Mucosa of descending colon (tissue), 3 donors: ENCODE measurements around the gene TOM1L1. TPM values are rescaled to one million over a fixed set of nuclear protein-coding genes. Genes with fewer than 3 reads are reported as not detected.

Experiments
- ATAC-seq: fragments of 200-7000 bp; cut with Tn5 transposase; one replicate; pipeline ENCODE4 v1.9.1; 2020; ENCODE audit warnings: mild to moderate bottlenecking, moderate library complexity
- DNase-seq, 3 donors: peaks; one replicate each; pipeline ENCODE4 v3.0.0-alpha.2; 2020
- H3K36me3 ChIP-seq: fragments of 200-600 bp; one replicate; pipeline ENCODE4 v1.8.0; 2021; ENCODE audit warnings: low read depth, mild to moderate bottlenecking
- H3K4me1 ChIP-seq: fragments of 200-600 bp; one replicate; pipeline ENCODE4 v1.8.0; 2021; ENCODE audit warnings: low read depth, mild to moderate bottlenecking
- H3K4me3 ChIP-seq: fragments of 200-600 bp; one replicate; pipeline ENCODE4 v1.8.0; 2021; ENCODE audit warnings: mild to moderate bottlenecking
- H3K9me3 ChIP-seq: fragments of 200-600 bp; one replicate; pipeline ENCODE4 v1.8.0; 2021; ENCODE audit warnings: mild to moderate bottlenecking
- CTCF ChIP-seq: fragments of 200-600 bp; IDR thresholded peaks from one replicate; pipeline ENCODE4 v1.8.0; 2022; ENCODE audit warnings: antibody characterized with exemption, mild to moderate bottlenecking
- intact Hi-C, 2 donors: fragments of 100-400 bp; cut with DNase I in 1 of 2; cut with micrococcal nuclease in 1 of 2; formaldehyde crosslinking; loops; one replicate each; pipeline versions ENCODE4 v1.11.0 to v1.11.1; 2022; cut with DNase I, micrococcal nuclease
- long read RNA-seq, 2 donors: library from polyadenylated mRNA; unstranded; transcript quantifications; one replicate each; pipeline ENCODE4 v2.0.0, GENCODE V29; 2019 to 2021
- total RNA-seq, 3 donors: library from RNA; stranded (reverse); fragmentation: NEBNext Ultra II Directional in 2 of 3; extraction: Animal tissue kit (Norgen Biotek cat#: 25700) in 2 of 3; gene quantifications; one replicate each; pipeline versions ENCODE4 v1.2.1 to v1.2.4, GENCODE V29; 2021 to 2023
- donor health status: DM: no; HTN: no; CAD: no; lungs with moderate emphysema.
- donor health status: DM: no; HTN: no; CAD: no.
- donor health status: DM: no; HTN: yes; CAD: no.

Gene TOM1L1
- total RNA-seq: 10 to 100 TPM; 37.3 to 68.7 (median 49.8) TPM
- long read RNA-seq, donor 1, partial matches to known transcripts: 2 of 27 reads
- long read RNA-seq, donor 1, other reads (novel, unspliced or antisense): 15 of 27 reads
- long read RNA-seq, donor 2, transcript TOM1L1-221 (16 exons, 2,507 nt): major isoform, 14 of 41 reads
- long read RNA-seq, donor 2, partial matches to known transcripts: 5 of 41 reads
- long read RNA-seq, donor 2, other reads (novel, unspliced or antisense): 12 of 41 reads

- peak; percentile 86 to 92 (median 88) for DNase-seq
- peaks cover 7% of the 10 kb centered on the region for H3K4me1 ChIP-seq
- H3K4me3 ChIP-seq: peak within 1 kb of the TSS; percentile 40
- H3K9me3 ChIP-seq: no peaks in the 10 kb centered on the region
- H3K36me3 ChIP-seq: no peaks in the 10 kb centered on the region
- ATAC-seq: peak; percentile 98
- no peak for TF ChIP-seq CTCF
- intact Hi-C loops: no loop called here
Measured at GRCh38 chr17:54900457-54901229, at the start of gene TOM1L1. TSS of gene TOM1L1 (plus strand) at chr17:54900852. CDS start at chr17:54900866, 14 bp downstream.

DNA sequence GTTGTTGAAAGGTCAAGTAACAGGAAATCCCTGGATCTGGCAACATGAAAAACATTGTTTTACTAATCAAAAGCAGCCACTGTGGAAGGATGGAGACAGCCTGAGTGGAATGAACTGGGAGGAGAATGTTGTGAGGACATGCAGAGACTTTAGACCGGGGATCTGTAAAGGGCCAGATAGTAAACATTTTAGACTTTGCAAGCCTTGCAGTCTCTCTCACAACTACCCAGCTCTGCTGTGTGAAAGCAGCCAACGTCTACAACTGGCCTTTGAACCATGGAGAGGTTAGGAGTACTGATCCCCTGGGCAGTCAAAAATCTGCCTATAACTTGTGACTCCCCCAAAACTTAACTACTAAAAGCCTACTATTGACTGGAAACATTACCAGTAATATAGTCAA is 41.5 kb upstream of the TOM1L1 start:
- no peaks in the 10 kb centered on the region for H3K36me3 ChIP-seq
- H3K4me3 ChIP-seq: no peak overlapping the region
- no peak for ATAC-seq
- no peak for DNase-seq
- intact Hi-C loops: no loop called here
- TF ChIP-seq CTCF: no peak
- H3K9me3 ChIP-seq: no peaks in the 10 kb centered on the region
- no peaks in the 10 kb centered on the region for H3K4me1 ChIP-seq

DNA sequence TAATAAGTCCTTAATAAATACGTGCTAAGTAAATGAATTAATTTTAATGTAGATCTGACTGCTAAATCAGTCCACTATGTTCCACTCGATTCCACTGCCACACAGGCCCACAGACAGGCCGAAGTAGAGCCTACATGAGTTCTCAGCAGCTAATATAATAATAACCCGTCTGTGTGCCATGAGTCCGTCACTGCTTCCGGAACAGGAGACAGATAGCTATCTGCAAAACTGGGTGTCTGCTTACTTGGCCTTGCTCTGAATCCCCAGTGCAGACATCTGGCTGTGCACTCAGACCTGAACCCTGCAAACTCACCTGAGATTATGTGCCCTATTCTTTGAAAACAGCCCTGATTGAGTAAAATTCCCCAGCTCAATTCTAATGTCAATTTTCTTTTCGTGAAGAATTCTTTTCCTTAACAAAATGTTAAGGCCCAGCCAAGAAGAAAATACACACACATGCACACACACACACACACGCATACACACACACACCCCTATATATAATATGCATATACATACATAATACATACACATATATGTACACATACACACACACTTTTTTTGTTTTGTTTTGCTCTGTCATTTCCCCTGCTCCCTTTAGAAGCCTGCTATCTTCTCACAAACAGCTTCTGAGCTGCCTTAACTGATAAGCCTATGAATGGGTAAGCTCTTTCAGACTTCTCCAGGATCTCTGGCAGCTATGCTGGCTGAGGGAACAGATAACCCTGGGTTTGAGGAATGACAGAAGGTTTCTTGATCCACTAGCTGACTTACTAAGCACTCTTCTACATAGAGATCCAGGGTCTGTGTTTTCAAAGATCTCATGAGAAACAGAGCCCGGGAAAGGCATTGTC is 39.8 kb upstream of the TOM1L1 start:
- intact Hi-C loops: no loop called here

DNA sequence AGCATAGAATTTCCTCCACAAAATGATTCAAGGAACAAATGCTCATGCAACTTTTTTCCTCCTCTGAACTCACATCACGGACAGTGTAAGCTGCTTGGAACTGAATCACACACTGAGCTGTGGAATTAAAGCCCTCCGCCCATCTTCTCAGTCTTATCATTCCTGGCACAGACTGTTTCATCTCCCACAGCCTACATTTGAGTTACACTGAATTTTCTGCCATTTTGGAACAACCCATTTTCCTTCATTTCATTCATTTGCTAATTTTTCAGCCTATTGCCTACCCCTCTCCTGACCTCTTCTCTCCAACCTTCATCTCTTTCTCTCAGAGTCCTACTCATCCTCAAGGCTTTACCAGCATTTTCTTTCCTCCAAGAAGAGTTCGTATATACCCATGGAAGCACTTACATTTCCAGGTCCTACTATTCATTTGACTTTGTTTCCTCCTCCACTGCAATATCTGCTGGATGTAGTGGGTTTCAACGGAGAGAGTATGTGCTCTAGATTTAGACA is 39.1 kb upstream of the TOM1L1 start:
- H3K4me1 ChIP-seq: no peaks in the 10 kb centered on the region
- no peak overlapping the region for H3K4me3 ChIP-seq
- ATAC-seq: no peak
- intact Hi-C loops: no loop called here
- no peaks in the 10 kb centered on the region for H3K9me3 ChIP-seq
- no peak for TF ChIP-seq CTCF
- no peaks in the 10 kb centered on the region for H3K36me3 ChIP-seq
- no peak for DNase-seq

More for the DNA sequence above, 39.8 kb upstream of the TOM1L1 start:
- H3K4me1 ChIP-seq: no peaks in the 10 kb centered on the region
- TF ChIP-seq CTCF: no peak
- no peaks in the 10 kb centered on the region for H3K9me3 ChIP-seq
- H3K36me3 ChIP-seq: no peaks in the 10 kb centered on the region
- DNase-seq (no peak), ATAC-seq (no peak)
- H3K4me3 ChIP-seq: no peak overlapping the region

DNA sequence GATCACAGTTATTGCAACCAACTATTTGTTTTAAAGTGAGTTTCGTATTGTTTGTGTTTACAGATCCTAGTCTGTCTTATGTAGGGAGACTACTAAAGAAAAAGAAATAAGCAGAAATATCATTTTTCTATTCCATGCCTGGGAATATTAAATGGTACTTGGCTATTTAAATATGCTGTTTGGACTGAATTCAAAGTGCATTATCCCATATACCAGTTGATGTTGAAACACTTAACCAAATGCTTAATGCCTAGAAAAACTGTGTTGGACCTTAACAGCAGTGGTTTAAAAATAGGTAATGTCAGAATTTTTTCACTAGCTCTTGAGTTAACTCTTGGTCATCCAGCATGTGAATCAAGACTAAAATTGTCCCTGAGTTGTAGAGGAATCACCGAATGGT is 37.5 kb upstream of the TOM1L1 start:
- Histone ChIP-seq H3K4me1 (no peaks in the 10 kb centered on the region), H3K4me3 (no peak overlapping the region), H3K36me3 (no peaks in the 10 kb centered on the region), H3K9me3 (no peaks in the 10 kb centered on the region)
- DNase-seq (no peak), ATAC-seq (no peak)
- TF ChIP-seq CTCF: no peak
- intact Hi-C loops: no loop called here
